Stimulated activated CD8-positive, alpha-beta memory T cell treated with anti-CD3 and anti-CD28 coated beads, Interleukin-2, amount 100 ng/mL, for 1 hour (primary cell): ENCODE measurements around the gene IL12RB1.

Source experiments
- DNase-seq, 2 donors: peaks; one replicate each; pipeline ENCODE4 v3.0.0-alpha.2; 2020; ENCODE audit warnings: low read depth in 2 of 2

Gene IL12RB1

GRCh38 chr19:18089726-18090125 is 3.0 kb upstream of the IL12RB1 start:
- no peak for DNase-seq

- DNase-seq = peak; percentile 35 to 36
Observed at GRCh38 chr19:18089096-18089541, 2.4 kb upstream of the IL12RB1 start.

- DNase-seq = no peak
Observed at GRCh38 chr19:18085702-18086457, 854 bp downstream of the IL12RB1 start.

GRCh38 chr19:18083929-18084684 is 2.6 kb downstream of the IL12RB1 start:
- no peak for DNase-seq

- DNase-seq = no peak
Observed at GRCh38 chr19:18074192-18074591, 12.5 kb downstream of the IL12RB1 start.

- no peak for DNase-seq
Observed at GRCh38 chr19:18073197-18073596, 13.5 kb downstream of the IL12RB1 start.

GRCh38 chr19:18072335-18072734 is 14.4 kb downstream of the IL12RB1 start:
- DNase-seq = no peak

GRCh38 chr19:18070181-18070580 is 16.6 kb downstream of the IL12RB1 start:
- DNase-seq = no peak

- DNase-seq = no peak
Observed at GRCh38 chr19:18069383-18069782, 17.4 kb downstream of the IL12RB1 start.

- DNase-seq = no peak
Observed at GRCh38 chr19:18068395-18068794, 18.3 kb downstream of the IL12RB1 start.

- DNase-seq = no peak
Observed at GRCh38 chr19:18065173-18065495, 21.6 kb downstream of the IL12RB1 start.

GRCh38 chr19:18063463-18063862 is 23.3 kb downstream of the IL12RB1 start:
- DNase-seq = no peak

- no peak for DNase-seq
Observed at GRCh38 chr19:18062028-18062427, 24.7 kb downstream of the IL12RB1 start.

GRCh38 chr19:18060472-18060871 is 26.3 kb downstream of the IL12RB1 start:
- DNase-seq = no peak

GRCh38 chr19:18059902-18060301 is 26.8 kb downstream of the IL12RB1 start:
- DNase-seq = no peak

- DNase-seq = no peak
Observed at GRCh38 chr19:18059297-18059696, 27.4 kb downstream of the IL12RB1 start.

- peak; percentile 59 to 70 for DNase-seq
Observed at GRCh38 chr19:18058208-18059009, 28.3 kb downstream of the IL12RB1 start.

GRCh38 chr19:18057557-18057956 is 29.2 kb downstream of the IL12RB1 start:
- no peak for DNase-seq

- no peak for DNase-seq
Observed at GRCh38 chr19:18055967-18056366, 30.8 kb downstream of the IL12RB1 start.

GRCh38 chr19:18053576-18054219 is 33.0 kb downstream of the IL12RB1 start:
- no peak for DNase-seq

GRCh38 chr19:18051887-18052286 is 34.8 kb downstream of the IL12RB1 start:
- DNase-seq = no peak

- DNase-seq = no peak
Observed at GRCh38 chr19:18049385-18049784, 37.3 kb downstream of the IL12RB1 start.
